Body of pancreas (tissue), 4 donors: ENCODE data around the gene HABP4. TPM values are rescaled to one million over a fixed set of nuclear protein-coding genes. Genes with fewer than 3 reads are reported as not detected.

Experiments
- ATAC-seq: fragments of 150-250 bp; one replicate; pipeline ENCODE4 v1.9.1; 2016
- DNase-seq, 4 donors: peaks; one replicate each; pipeline ENCODE4 v3.0.0-alpha.2; 2019
- H3K27ac ChIP-seq, 4 donors: fragments of 200-600 bp; sonication (generic); 1 replicate in 3 of 4; 2 replicates in 1 of 4; pipeline versions ENCODE4 v1.5.1 to v1.6.1; 2016 to 2019; ENCODE audit warnings: mild to moderate bottlenecking in 1 of 4, mixed read lengths in 1 of 4, moderate library complexity in 1 of 4
- H3K27me3 ChIP-seq, 2 donors: fragments of 200-600 bp; sonication (generic); one replicate each; pipeline ENCODE4 v1.6.0; 2016; ENCODE audit warnings: mild to moderate bottlenecking in 1 of 2
- H3K36me3 ChIP-seq, 2 donors: fragments of 200-600 bp; sonication (generic); replicated peaks in 1 of 2; 2 replicates each; pipeline ENCODE4 v1.5.1; 2016; ENCODE audit warnings: low read depth in 2 of 2; ENCODE audit not compliant: insufficient read depth in 1 of 2
- H3K4me1 ChIP-seq: fragments of 200-600 bp; sonication (generic); one replicate; pipeline ENCODE4 v1.6.0; 2016
- H3K4me3 ChIP-seq, 2 donors: fragments of 200-600 bp; sonication (generic); 1 replicate in 1 of 2; 2 replicates in 1 of 2; pipeline ENCODE4 v1.5.1; 2016 to 2019
- H3K9me3 ChIP-seq, 3 donors: fragments of 200-600 bp; sonication (generic); 1 replicate in 2 of 3; 2 replicates in 1 of 3; pipeline ENCODE4 v1.5.1; 2016
- CTCF ChIP-seq, 7 experiments: fragments of 450-650 bp in 4 of 7; fragments of 200-600 bp in 3 of 7; sonication (generic) in 3 of 7; IDR thresholded peaks; one replicate each; pipeline ENCODE4 v1.5.1; 2016 to 2019; ENCODE audit warnings: antibody characterized with exemption in 7 of 7
- POLR2A ChIP-seq, 3 donors: fragments of 450-650 bp; IDR thresholded peaks; one replicate each; pipeline ENCODE4 v1.6.1; 2016; ENCODE audit warnings: antibody characterized with exemption in 3 of 3, mild to moderate bottlenecking in 2 of 3
- WGBS, 2 donors: methylation state at CpG; one replicate each; pipeline ENCODE4 v1.1.5; 2017; 5-methylcytosine and 5-hydroxymethylcytosine counted together
- intact Hi-C: fragments of 100-400 bp; cut with DNase I; formaldehyde crosslinking; loops from one replicate; pipeline ENCODE4 v1.15.1; 2023
- total RNA-seq, 2 donors: library from RNA; depleted of rRNA; stranded (reverse); fragments of >200 nt; gene quantifications; one replicate each; pipeline ENCODE4 v1.1.0, GENCODE V29; 2016

HABP4 gene
- total RNA-seq, 2 donors from 2014 or later, result 12.2 to 12.5 TPM

- Histone ChIP-seq H3K4me1 (no peaks in the 10 kb centered on the region), H3K36me3 (no peaks in the 10 kb centered on the region), H3K27ac (no peak overlapping the region), H3K27me3 (no peaks in the 10 kb centered on the region), H3K9me3 (no peaks in the 10 kb centered on the region), H3K4me3 (no peak overlapping the region)
- intact Hi-C loops, result no loop called here
- 82% methylated on average over 6 of the region's 6 CpGs for WGBS, 2 donors
- DNase-seq (no peak), ATAC-seq (no peak)
- no peak for TF ChIP-seq POLR2A (IDR thresholded peaks at IDR 0.05)
- no peak for TF ChIP-seq CTCF (IDR thresholded peaks at IDR 0.05)
Observed at GRCh38 chr9:96464426-96464825, 14.5 kb downstream of the HABP4 start.

GRCh38 chr9:96467784-96468183, 17.8 kb downstream of the HABP4 start:
- WGBS, 2 donors, result 89 to 93% methylated on average over 5 of the region's 5 CpGs
- H3K9me3 ChIP-seq, result no peaks in the 10 kb centered on the region
- H3K4me3 ChIP-seq, result no peak overlapping the region
- no peak for DNase-seq
- TF ChIP-seq POLR2A (IDR thresholded peaks at IDR 0.05) (no peak), CTCF (IDR thresholded peaks at IDR 0.05) (no peak)
- H3K27ac ChIP-seq, result no peak overlapping the region
- no peaks in the 10 kb centered on the region for H3K4me1 ChIP-seq
- no peaks in the 10 kb centered on the region for H3K27me3 ChIP-seq
- no peaks in the 10 kb centered on the region for H3K36me3 ChIP-seq
- intact Hi-C loops, result no loop called here
- no peak for ATAC-seq

GRCh38 chr9:96476013-96476412, 26.0 kb downstream of the HABP4 start:
- no peaks in the 10 kb centered on the region for H3K27me3 ChIP-seq
- ATAC-seq (no peak), DNase-seq (no peak)
- WGBS, 2 donors, result 64 to 72% methylated on average over 4 of the region's 4 CpGs
- intact Hi-C loops, result no loop called here
- H3K36me3 ChIP-seq, result no peaks in the 10 kb centered on the region
- H3K27ac ChIP-seq, result no peak overlapping the region
- TF ChIP-seq POLR2A (IDR thresholded peaks at IDR 0.05) (no peak), CTCF (IDR thresholded peaks at IDR 0.05) (no peak)
- H3K9me3 ChIP-seq, result no peaks in the 10 kb centered on the region
- H3K4me3 ChIP-seq, result no peak overlapping the region
- H3K4me1 ChIP-seq, result no peaks in the 10 kb centered on the region

- intact Hi-C loops, result no loop called here
- no peaks in the 10 kb centered on the region for H3K9me3 ChIP-seq
- ATAC-seq, result no peak
- no peaks in the 10 kb centered on the region for H3K27me3 ChIP-seq
- 50 to 58% methylated on average over 5 of the region's 5 CpGs for WGBS, 2 donors
- no peaks in the 10 kb centered on the region for H3K4me1 ChIP-seq
- TF ChIP-seq CTCF (IDR thresholded peaks at IDR 0.05) (no peak), POLR2A (IDR thresholded peaks at IDR 0.05) (no peak)
- H3K4me3 ChIP-seq, result no peak overlapping the region
- H3K27ac ChIP-seq, result no peak overlapping the region
- H3K36me3 ChIP-seq, result no peaks in the 10 kb centered on the region
- DNase-seq, result no peak
Observed at GRCh38 chr9:96476591-96476990, 26.6 kb downstream of the HABP4 start.

- no peak overlapping the region for H3K4me3 ChIP-seq
- no peaks in the 10 kb centered on the region for H3K36me3 ChIP-seq
- ATAC-seq (no peak), DNase-seq (no peak)
- H3K9me3 ChIP-seq, result no peaks in the 10 kb centered on the region
- intact Hi-C loops, result no loop called here
- WGBS, 2 donors, result 67 to 81% methylated on average over 4 of the region's 4 CpGs
- H3K4me1 ChIP-seq, result no peaks in the 10 kb centered on the region
- no peaks in the 10 kb centered on the region for H3K27me3 ChIP-seq
- TF ChIP-seq POLR2A (IDR thresholded peaks at IDR 0.05), result no peak
- no peak for TF ChIP-seq CTCF (IDR thresholded peaks at IDR 0.05)
- no peak overlapping the region for H3K27ac ChIP-seq
Observed at GRCh38 chr9:96478829-96479371, 28.9 kb downstream of the HABP4 start.
